Sigmoid colon (tissue), 7 donors: ENCODE results near the gene PARP4. TPM values are rescaled to one million over a fixed set of nuclear protein-coding genes. Genes with fewer than 3 reads are reported as not detected.
"Not testable (repeated sequence)": the region's sequence is repeated elsewhere in the genome, so short reads cannot be mapped to it uniquely, and the experiment has no call there.

Experiments
- DNase-seq: peaks from one replicate; pipeline ENCODE4 v3.0.0-alpha.2; 2019
- H3K27ac ChIP-seq, 4 donors: fragments of 200-600 bp; sonication (generic); one replicate each; pipeline ENCODE4 v1.5.1; 2016 to 2019; ENCODE audit warnings: mild to moderate bottlenecking in 1 of 4
- H3K27me3 ChIP-seq, 3 donors: fragments of 200-600 bp; sonication (generic); one replicate each; pipeline ENCODE4 v1.5.1; 2019; ENCODE audit warnings: mild to moderate bottlenecking in 1 of 3
- H3K36me3 ChIP-seq, 4 donors: fragments of 200-600 bp; sonication (generic); one replicate each; pipeline ENCODE4 v1.5.1; 2016 to 2019
- H3K4me1 ChIP-seq, 4 donors: fragments of 200-600 bp; sonication (generic); one replicate each; pipeline ENCODE4 v1.5.1; 2017 to 2019
- H3K4me3 ChIP-seq, 4 donors: fragments of 200-600 bp; sonication (generic); one replicate each; pipeline ENCODE4 v1.5.1; 2017 to 2019; ENCODE audit warnings: mild to moderate bottlenecking in 2 of 4, moderate library complexity in 1 of 4
- H3K9me3 ChIP-seq, 4 donors: fragments of 200-600 bp in 3 of 4; sonication (generic) in 3 of 4; one replicate each; pipeline versions ENCODE4 v1.5.1 to v1.6.1; 2013 to 2019
- EP300 ChIP-seq, 4 donors: sonication (generic); formaldehyde crosslinking; IDR thresholded peaks; one replicate each; pipeline ENCODE4 v1.6.1; 2017; ENCODE audit warnings: antibody characterized with exemption in 4 of 4
- POLR2A ChIP-seq, 2 donors: fragments of 450-650 bp; IDR thresholded peaks; one replicate each; pipeline ENCODE4 v1.6.1; 2016; ENCODE audit warnings: antibody characterized with exemption in 2 of 2, mild to moderate bottlenecking in 2 of 2, moderate library complexity in 2 of 2
- POLR2AphosphoS5 ChIP-seq, 4 donors: sonication (generic); formaldehyde crosslinking; IDR thresholded peaks; one replicate each; pipeline ENCODE4 v1.6.1; 2017; ENCODE audit warnings: antibody characterized with exemption in 4 of 4
- WGBS, 2 donors: extraction: QIAGEN DNeasy Blood & Tissue Kit; methylation state at CpG; one replicate each; pipeline ENCODE4 v1.1.7; 2013; 5-methylcytosine and 5-hydroxymethylcytosine counted together
- intact Hi-C: fragments of 100-400 bp; cut with DNase I; formaldehyde crosslinking; loops from one replicate; pipeline ENCODE4 v1.15.1; 2023
- polyA plus RNA-seq, 3 donors: library from polyadenylated mRNA; stranded (reverse); fragments of 200-250 nt; gene quantifications; one replicate each; pipeline ENCODE4 v1.2.3, GENCODE V29; 2013
- total RNA-seq, 4 donors: library from RNA; depleted of rRNA; stranded (reverse); fragments of >200 nt; gene quantifications; one replicate each; pipeline ENCODE4 v1.1.0, GENCODE V29; 2016
- TF ChIP-seq, protein P1 (sequence below), 4 experiments: fragments of 450-650 bp in 3 of 4; fragments of 200-600 bp in 1 of 4; IDR thresholded peaks; one replicate each; pipeline ENCODE4 v1.5.1; 2016 to 2019; ENCODE audit warnings: antibody characterized with exemption in 4 of 4, mild to moderate bottlenecking in 3 of 4, moderate library complexity in 2 of 4
- donor health status: healthy with polysubstance abuse.
- donor health status: Bipolar disorder and iron deficiency.
- donor health status: healthy.

PARP4 gene
- total and polyA plus RNA-seq, 7 donors: 29.4 to 54.3 (median 41.8) TPM

DNA sequence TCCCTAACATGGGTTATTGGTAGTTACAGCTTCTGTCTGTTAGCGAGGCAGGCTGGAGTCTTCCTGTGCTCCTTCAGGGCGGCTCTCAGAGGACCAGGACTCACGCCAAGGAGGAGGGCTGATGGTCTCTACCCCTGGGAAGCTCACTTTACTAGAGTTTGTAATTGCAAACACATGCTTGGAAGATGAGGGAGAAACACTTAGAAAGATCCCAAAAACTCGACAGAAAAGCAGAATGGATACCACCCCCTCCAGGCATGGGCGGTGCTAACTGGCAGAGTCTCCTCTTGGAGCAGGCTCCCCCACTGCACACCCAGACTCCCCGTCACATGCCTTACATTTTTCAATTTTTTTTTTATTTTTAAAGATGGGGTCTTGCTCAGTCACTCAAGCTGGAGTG lies 62.0 kb downstream of the PARP4 start:
- no peak for DNase-seq
- TF ChIP-seq EP300 (IDR thresholded peaks at IDR 0.05) (no peak), POLR2A (IDR thresholded peaks at IDR 0.05) (no peak), POLR2AphosphoS5 (IDR thresholded peaks at IDR 0.05) (no peak)
- TF ChIP-seq, protein P1, sequence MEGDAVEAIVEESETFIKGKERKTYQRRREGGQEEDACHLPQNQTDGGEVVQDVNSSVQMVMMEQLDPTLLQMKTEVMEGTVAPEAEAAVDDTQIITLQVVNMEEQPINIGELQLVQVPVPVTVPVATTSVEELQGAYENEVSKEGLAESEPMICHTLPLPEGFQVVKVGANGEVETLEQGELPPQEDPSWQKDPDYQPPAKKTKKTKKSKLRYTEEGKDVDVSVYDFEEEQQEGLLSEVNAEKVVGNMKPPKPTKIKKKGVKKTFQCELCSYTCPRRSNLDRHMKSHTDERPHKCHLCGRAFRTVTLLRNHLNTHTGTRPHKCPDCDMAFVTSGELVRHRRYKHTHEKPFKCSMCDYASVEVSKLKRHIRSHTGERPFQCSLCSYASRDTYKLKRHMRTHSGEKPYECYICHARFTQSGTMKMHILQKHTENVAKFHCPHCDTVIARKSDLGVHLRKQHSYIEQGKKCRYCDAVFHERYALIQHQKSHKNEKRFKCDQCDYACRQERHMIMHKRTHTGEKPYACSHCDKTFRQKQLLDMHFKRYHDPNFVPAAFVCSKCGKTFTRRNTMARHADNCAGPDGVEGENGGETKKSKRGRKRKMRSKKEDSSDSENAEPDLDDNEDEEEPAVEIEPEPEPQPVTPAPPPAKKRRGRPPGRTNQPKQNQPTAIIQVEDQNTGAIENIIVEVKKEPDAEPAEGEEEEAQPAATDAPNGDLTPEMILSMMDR (IDR thresholded peaks at IDR 0.05): no peak
- no peaks in the 10 kb centered on the region for H3K9me3 ChIP-seq
- no peak overlapping the region for H3K4me3 ChIP-seq
- no peak overlapping the region for H3K27ac ChIP-seq
- 82 to 90% methylated on average over 6 of the region's 6 CpGs for WGBS, 2 donors
- H3K27me3 ChIP-seq: no peaks in the 10 kb centered on the region
- intact Hi-C loops: no loop called here
- peaks cover 24 to 85% (median 46%) of the 10 kb centered on the region in 4 donors for H3K36me3 ChIP-seq
- no peaks in the 10 kb centered on the region for H3K4me1 ChIP-seq

DNA sequence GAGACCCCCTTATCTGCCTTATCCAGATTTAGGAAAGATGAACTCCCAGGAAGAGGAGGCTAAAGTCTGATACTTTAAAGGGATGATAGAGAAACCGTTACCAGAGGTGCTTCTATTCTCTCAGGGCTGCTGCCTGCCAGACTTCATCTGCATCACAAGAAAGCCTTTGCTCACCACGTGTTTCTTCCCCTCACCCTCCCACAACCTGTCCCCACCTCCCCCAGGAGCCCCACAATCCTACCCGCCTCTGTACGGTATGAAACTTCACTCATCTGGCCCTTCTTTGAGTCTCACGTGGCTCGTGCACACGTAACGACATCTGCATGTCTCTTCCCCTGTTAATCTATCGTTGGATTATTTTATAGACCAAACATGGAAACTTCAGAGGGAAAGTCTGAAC lies 67.7 kb downstream of the PARP4 start:
- 91% methylated on average over 9 of the region's 9 CpGs for WGBS, 2 donors
- H3K36me3 ChIP-seq: peaks cover 10 to 79% (median 38%) of the 10 kb centered on the region in 4 donors
- intact Hi-C loops, H3K9me3 ChIP-seq, H3K4me1 ChIP-seq, DNase-seq, H3K27me3 ChIP-seq, H3K27ac ChIP-seq, H3K4me3 ChIP-seq: not testable (repeated sequence)

DNA sequence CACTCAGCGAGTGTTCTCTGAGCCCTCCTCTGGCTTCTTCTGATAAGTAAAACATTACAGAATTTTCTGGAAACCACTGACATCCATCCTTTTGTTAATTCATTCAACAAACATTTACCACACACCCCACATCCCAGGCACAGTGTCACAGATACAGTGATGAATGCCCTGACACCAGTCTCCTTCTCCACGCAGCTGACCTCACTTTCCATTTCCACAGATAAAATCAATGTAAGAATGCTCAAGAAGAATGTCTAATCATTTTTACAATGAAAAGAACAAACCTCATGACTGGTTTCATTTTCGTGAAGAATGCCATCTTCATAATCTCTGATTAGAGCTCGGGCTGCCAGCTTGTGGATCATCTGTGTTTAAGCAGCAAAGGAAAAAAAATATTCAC lies 69.2 kb downstream of the PARP4 start:
- no peak for DNase-seq
- no peak overlapping the region for H3K4me3 ChIP-seq
- no peaks in the 10 kb centered on the region for H3K4me1 ChIP-seq
- intact Hi-C loops: no loop called here
- peaks cover 13 to 81% (median 44%) of the 10 kb centered on the region in 4 donors for H3K36me3 ChIP-seq
- H3K27ac ChIP-seq: no peak overlapping the region
- H3K9me3 ChIP-seq: no peaks in the 10 kb centered on the region
- 91 to 93% methylated on average over 4 of the region's 4 CpGs for WGBS, 2 donors
- H3K27me3 ChIP-seq: no peaks in the 10 kb centered on the region
- TF ChIP-seq POLR2A (IDR thresholded peaks at IDR 0.05): no peak
- TF ChIP-seq, protein P1 (IDR thresholded peaks at IDR 0.05): no peak
- no peak for TF ChIP-seq EP300 (IDR thresholded peaks at IDR 0.05)
- no peak for TF ChIP-seq POLR2AphosphoS5 (IDR thresholded peaks at IDR 0.05)

DNA sequence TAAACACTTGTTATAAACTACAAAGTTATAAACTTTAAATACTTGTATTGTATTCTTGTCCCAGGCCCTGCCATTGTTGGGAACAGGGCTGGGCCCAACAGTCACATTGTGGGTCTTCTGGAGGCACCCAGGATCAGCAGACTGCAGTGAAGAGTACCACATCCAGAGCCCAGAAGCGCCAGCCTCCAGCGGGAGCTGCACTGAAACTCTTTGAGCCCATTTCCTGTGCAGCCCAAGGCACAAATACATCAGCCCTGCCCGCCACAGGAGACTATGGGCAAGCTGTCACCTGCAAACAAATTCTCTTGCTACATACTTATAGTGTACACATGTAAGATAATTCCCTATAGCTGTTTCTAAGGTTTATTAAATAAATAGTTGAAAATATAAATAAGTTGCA lies 86.5 kb downstream of the PARP4 start:
- H3K9me3 ChIP-seq, H3K4me1 ChIP-seq, H3K27me3 ChIP-seq, DNase-seq, H3K27ac ChIP-seq, intact Hi-C loops, H3K4me3 ChIP-seq: not testable (repeated sequence)
- 91 to 95% methylated on average over 3 of the region's 3 CpGs for WGBS, 2 donors
- peaks cover 5 to 72% (median 20%) of the 10 kb centered on the region in 4 donors for H3K36me3 ChIP-seq

DNA sequence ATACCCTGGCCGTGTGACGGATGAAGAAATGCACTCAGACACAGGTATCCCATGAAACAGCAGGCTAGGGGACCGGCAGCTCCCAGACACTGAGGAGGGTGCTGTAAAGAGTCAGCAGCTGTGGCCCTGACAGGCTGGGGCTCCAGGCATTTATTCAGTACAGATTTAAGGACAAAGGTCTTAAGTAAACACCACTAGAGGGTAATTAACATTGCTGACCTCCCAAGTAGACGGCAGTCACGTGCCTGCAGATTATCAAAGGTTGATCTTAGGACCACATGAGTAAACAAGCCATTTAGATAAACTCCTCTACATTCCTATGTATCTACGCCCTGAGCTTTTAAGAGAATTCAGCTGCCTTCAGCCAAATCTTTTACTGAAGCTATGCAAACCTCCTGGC lies 92.9 kb downstream of the PARP4 start:
- WGBS, 2 donors: 55 to 71% methylated on average over 6 of the region's 6 CpGs
- peaks cover 0 to 42% (median 14%) of the 10 kb centered on the region in 4 donors for H3K36me3 ChIP-seq
- H3K9me3 ChIP-seq, H3K27me3 ChIP-seq, H3K27ac ChIP-seq, intact Hi-C loops, H3K4me3 ChIP-seq, DNase-seq, H3K4me1 ChIP-seq: not testable (repeated sequence)

DNA sequence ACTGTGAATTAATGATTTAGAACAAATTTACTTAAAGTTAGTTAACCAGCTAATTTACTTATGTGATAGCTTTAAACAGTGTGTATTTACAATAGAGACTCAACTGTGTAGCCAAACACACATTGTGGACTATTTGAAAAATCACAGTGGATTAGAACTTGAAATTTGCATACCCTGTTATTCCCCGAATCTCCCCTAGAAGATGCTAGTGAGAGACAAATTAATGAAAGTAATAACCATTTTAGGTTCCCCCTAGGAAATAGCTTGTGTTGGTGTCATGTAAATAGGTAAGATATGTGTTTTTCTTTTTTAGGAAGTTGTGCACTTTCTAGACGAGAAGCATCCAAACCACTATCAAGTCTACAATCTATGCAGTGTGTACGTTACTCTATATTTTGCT lies 104.7 kb downstream of the PARP4 start:
- WGBS, 2 donors: 67 to 75% methylated on average over 3 of the region's 3 CpGs
- H3K4me3 ChIP-seq: no peak overlapping the region
- no peak for DNase-seq
- H3K9me3 ChIP-seq: no peaks in the 10 kb centered on the region
- H3K36me3 ChIP-seq: no peaks in the 10 kb centered on the region
- no peaks in the 10 kb centered on the region for H3K27me3 ChIP-seq
- intact Hi-C loops: no loop called here
- no peak overlapping the region for H3K27ac ChIP-seq
- no peaks in the 10 kb centered on the region for H3K4me1 ChIP-seq
- TF ChIP-seq POLR2A (IDR thresholded peaks at IDR 0.05): no peak

DNA sequence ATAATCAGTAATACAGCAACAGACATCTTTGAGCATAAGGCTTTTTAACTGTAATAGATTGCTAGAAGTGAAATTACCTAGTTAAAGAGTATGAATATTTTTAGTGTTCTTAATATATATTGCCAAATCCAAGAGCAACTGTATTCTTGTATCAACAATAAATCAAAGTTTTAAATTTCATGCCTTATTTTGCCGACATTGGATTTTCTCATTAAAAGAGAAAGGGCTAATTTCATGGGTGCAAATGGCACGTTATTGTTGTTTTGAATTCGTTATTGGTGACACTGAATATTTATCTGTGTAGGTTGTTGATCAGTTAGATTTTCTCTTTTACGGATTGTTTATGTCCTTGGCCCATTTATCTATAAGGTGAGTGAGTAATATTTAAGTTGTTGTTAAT lies 106.1 kb downstream of the PARP4 start:
- TF ChIP-seq POLR2A (IDR thresholded peaks at IDR 0.05): no peak
- TF ChIP-seq POLR2AphosphoS5 (IDR thresholded peaks at IDR 0.05): no peak
- TF ChIP-seq, protein P1 (IDR thresholded peaks at IDR 0.05): no peak
- no peak for TF ChIP-seq EP300 (IDR thresholded peaks at IDR 0.05)
- intact Hi-C loops: no loop called here
- Histone ChIP-seq H3K4me3 (no peak overlapping the region), H3K27me3 (no peaks in the 10 kb centered on the region), H3K36me3 (no peaks in the 10 kb centered on the region), H3K27ac (no peak overlapping the region), H3K9me3 (no peaks in the 10 kb centered on the region), H3K4me1 (no peaks in the 10 kb centered on the region)
- no peak for DNase-seq
- 94 to 96% methylated on average over 4 of the region's 4 CpGs for WGBS, 2 donors
